HG03342 (cell line): ENCODE measurements around the gene TRIM34.
"Not testable (repeated sequence)": the region's sequence is repeated elsewhere in the genome, so short reads cannot be mapped to it uniquely, and the experiment has no call there.

ENCODE experiments used
- ATAC-seq: cut with Tn5 transposase; IDR thresholded peaks from one replicate; pipeline ENCODE4 v1.9.1; 2021; ENCODE audit warnings: mild to moderate bottlenecking, moderate library complexity; ENCODE audit not compliant: unreplicated experiment

The TRIM34 gene

GRCh38 chr11:5683620-5684019, 58.8 kb downstream of the TRIM34 start:
- ATAC-seq = not testable (repeated sequence)

- ATAC-seq = no peak
Measured at GRCh38 chr11:5684036-5684645, 59.3 kb downstream of the TRIM34 start.

- peak; percentile 72 for ATAC-seq
Measured at GRCh38 chr11:5684646-5685362, 60.0 kb downstream of the TRIM34 start, which contains the start of gene TRIM5. TSS of gene TRIM5 (minus strand) at chr11:5685074. CDS start at chr11:5680177, 4,897 bp downstream.

GRCh38 chr11:5686426-5686825, 61.6 kb downstream of the TRIM34 start:
- ATAC-seq = no peak

DNA sequence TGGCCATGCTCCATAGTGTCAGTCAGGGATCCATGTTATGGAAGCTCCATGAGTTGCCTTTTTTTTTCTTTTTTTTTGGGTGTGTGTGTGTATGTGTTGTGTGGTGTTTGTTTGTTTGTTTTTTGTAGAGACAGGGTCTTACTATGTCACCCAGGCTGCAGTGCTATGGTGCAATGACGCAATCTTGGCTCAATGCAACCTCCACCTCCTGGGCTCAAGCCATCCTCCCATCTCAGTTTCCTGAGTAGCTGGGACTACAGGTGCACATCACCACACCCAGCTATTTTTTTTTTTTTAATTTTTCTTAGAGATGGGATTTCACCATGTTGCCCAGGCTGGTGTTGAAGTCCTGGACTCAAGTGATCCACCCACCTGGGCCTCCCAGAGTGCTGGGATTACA, 63.7 kb downstream of the TRIM34 start:
- no peak for ATAC-seq

GRCh38 chr11:5689551-5689983, 64.8 kb downstream of the TRIM34 start, which contains the start of gene TRIM22:
TSS of gene TRIM22 (plus strand) at chr11:5689790. CDS start at chr11:5696233, 6,443 bp downstream.
- peak; percentile 75 for ATAC-seq

GRCh38 chr11:5690216-5690615, 65.4 kb downstream of the TRIM34 start:
- no peak for ATAC-seq

GRCh38 chr11:5690736-5691135, 65.9 kb downstream of the TRIM34 start:
- no peak for ATAC-seq

DNA sequence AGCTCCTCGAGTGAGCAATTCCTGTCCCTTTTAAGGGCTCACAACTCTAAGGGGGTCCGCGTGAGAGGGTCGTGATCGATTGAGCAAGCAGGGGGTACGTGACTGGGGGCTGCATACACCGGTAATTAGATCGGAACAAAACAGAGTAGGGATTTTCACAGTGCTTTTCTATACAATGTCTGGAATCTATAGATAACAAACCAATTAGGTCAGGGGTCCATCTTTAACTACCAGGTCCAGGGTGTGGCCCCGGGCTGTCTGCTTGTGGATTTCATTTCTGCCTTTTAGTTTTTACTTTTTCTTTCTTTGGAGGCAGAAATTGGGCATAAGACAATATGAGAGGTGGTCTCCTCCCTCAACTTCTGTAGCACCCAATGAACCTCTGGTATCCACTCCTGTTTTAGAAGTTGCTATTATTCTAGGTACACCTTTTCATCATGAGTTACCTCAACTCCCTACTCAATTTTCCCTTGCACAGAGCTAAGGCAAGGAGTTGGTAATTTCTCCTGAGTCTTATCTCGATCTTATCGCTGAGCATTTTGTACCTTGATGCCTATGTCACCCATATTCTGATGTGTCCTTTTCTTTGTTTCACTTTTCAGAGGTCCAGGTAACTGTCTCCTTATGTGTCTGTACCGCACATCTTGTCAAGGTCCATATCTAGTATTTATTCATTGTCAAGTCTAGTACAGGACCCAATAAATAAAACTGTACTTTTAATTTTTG, 66.6 kb downstream of the TRIM34 start:
- ATAC-seq = not testable (repeated sequence)

DNA sequence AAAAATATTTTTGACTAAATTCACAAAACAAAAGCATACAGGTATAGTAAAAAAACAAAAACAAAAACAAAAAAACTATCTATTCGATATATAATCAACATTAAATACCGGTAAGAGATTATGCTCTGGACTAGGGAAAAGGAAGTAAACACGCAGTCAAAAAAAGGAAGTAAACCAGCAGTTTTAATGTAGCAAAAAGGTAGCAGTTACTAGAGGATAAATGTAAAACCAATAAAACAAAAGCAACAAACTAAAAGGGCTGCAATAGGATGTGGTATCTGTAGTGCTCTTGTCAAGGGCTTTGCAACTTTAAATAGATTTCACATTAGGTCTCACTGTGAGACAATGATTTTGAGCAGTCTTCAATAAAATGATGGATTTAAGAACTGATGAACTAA, 67.2 kb downstream of the TRIM34 start:
- no peak for ATAC-seq
